ENCODE data around the gene TMEM107.

DNA sequence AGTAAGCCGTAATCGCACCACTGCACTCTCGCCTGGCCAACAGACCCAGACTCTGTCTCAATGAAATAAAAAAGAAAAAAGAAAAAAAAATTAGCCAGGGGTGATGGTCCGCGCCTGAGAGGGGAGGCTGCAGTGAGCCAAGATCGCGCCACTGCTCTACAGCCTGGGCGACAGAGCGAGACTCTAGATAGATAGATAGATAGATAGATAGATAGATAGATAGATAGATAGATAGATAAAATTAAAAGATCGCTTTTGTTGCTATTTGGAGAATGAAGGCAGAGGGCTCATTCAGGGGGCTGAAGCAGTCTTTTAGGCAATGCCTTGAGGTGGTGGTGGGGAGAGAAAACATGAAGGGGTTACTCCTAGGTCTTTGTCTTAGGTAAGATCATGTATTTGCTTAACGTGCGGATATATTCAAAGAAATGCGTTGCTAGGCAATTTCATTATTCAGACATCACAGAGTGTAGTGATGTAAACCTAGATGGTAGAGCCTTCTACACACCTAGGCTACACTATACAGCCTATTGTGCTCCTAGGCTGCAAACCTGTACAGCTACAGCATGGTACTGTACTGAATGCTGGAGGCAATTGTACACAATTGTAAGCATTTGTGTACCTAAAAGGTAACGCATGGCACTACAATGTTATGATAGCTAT, 47.9 kb downstream of the TMEM107 start:
- TF ChIP-seq EZH2 (IDR thresholded peaks at IDR 0.05) (no peak), POLR2A (IDR thresholded peaks at IDR 0.05; ENCODE audit: borderline replicate concordance, extremely low read depth, insufficient read depth, insufficient read length) (no peak), JUND (IDR thresholded peaks at IDR 0.05) (no peak), POLR2AphosphoS5 (IDR thresholded peaks at IDR 0.05; ENCODE audit: low read depth, low read length) (no peak)
- TF ChIP-seq, protein P1, sequence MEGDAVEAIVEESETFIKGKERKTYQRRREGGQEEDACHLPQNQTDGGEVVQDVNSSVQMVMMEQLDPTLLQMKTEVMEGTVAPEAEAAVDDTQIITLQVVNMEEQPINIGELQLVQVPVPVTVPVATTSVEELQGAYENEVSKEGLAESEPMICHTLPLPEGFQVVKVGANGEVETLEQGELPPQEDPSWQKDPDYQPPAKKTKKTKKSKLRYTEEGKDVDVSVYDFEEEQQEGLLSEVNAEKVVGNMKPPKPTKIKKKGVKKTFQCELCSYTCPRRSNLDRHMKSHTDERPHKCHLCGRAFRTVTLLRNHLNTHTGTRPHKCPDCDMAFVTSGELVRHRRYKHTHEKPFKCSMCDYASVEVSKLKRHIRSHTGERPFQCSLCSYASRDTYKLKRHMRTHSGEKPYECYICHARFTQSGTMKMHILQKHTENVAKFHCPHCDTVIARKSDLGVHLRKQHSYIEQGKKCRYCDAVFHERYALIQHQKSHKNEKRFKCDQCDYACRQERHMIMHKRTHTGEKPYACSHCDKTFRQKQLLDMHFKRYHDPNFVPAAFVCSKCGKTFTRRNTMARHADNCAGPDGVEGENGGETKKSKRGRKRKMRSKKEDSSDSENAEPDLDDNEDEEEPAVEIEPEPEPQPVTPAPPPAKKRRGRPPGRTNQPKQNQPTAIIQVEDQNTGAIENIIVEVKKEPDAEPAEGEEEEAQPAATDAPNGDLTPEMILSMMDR (IDR thresholded peaks at IDR 0.05 in 2 of 3, conservative IDR thresholded peaks at IDR 0.05 in 1 of 3; ENCODE audit: borderline replicate concordance in 1 of 3, insufficient read depth in 1 of 3, low read depth in 2 of 3, low read length in 2 of 3): no peak
